Liver (tissue), 9 donors: ENCODE data around the gene NEURL1. TPM values are rescaled to one million over a fixed set of nuclear protein-coding genes. Genes with fewer than 3 reads are reported as not detected.

Experiments used
- DNase-seq: peaks from one replicate; pipeline ENCODE4 v3.0.0-alpha.2; 2017; ENCODE audit warnings: low spot score
- H3K27ac ChIP-seq, 2 donors: one replicate each; pipeline ENCODE4 v1.7.0; 2013; ENCODE audit warnings: inconsistent platforms in 2 of 2, low read length in 2 of 2, control low read depth in 1 of 2, low read depth in 1 of 2, mild to moderate bottlenecking in 1 of 2
- H3K27me3 ChIP-seq, 4 donors: one replicate each; pipeline versions ENCODE4 v1.6.1 to v1.7.0; 2013; ENCODE audit warnings: low read length in 3 of 4, inconsistent platforms in 1 of 4, mild to moderate bottlenecking in 1 of 4, moderate library complexity in 1 of 4; ENCODE audit not compliant: control insufficient read depth in 4 of 4, insufficient read depth in 4 of 4
- H3K36me3 ChIP-seq, 4 donors: one replicate each; pipeline versions ENCODE4 v1.6.1 to v1.7.0; 2013; ENCODE audit warnings: low read length in 3 of 4, mild to moderate bottlenecking in 3 of 4, low read depth in 1 of 4, moderate library complexity in 1 of 4; ENCODE audit not compliant: control insufficient read depth in 4 of 4, insufficient read depth in 3 of 4
- H3K4me1 ChIP-seq, 4 donors: one replicate each; pipeline versions ENCODE4 v1.6.1 to v1.7.0; 2013; ENCODE audit warnings: low read length in 3 of 4, mild to moderate bottlenecking in 3 of 4, moderate library complexity in 1 of 4; ENCODE audit not compliant: control insufficient read depth in 4 of 4, insufficient read depth in 4 of 4
- H3K4me3 ChIP-seq, 3 donors: one replicate each; pipeline versions ENCODE4 v1.6.1 to v1.7.0; 2013; ENCODE audit warnings: low read length in 3 of 3, control low read depth in 1 of 3, low read depth in 1 of 3, mild to moderate bottlenecking in 1 of 3
- H3K9ac ChIP-seq, 2 donors: one replicate each; pipeline ENCODE4 v1.7.0; 2013; ENCODE audit warnings: low read length in 2 of 2, mild to moderate bottlenecking in 2 of 2, moderate library complexity in 2 of 2, control low read depth in 1 of 2, low read depth in 1 of 2
- H3K9me3 ChIP-seq, 4 donors: one replicate each; pipeline versions ENCODE4 v1.6.1 to v1.7.0; 2013; ENCODE audit warnings: low read length in 3 of 4; ENCODE audit not compliant: control insufficient read depth in 4 of 4
- EGR1 ChIP-seq, 2 donors: IDR thresholded peaks; 2 replicates each; pipeline ENCODE4 v1.6.1; 2016 to 2018; ENCODE audit warnings: antibody characterized with exemption in 2 of 2, low read depth in 2 of 2
- FOXA2 ChIP-seq: IDR thresholded peaks from 2 replicates; pipeline ENCODE4 v1.6.1; 2016; ENCODE audit warnings: antibody characterized with exemption
- HNF4A ChIP-seq, 2 donors: conservative IDR thresholded peaks; 2 replicates each; pipeline ENCODE4 v1.6.1; 2016; ENCODE audit warnings: antibody characterized with exemption in 2 of 2, mild to moderate bottlenecking in 2 of 2
- HNF4G ChIP-seq: IDR thresholded peaks from 2 replicates; pipeline ENCODE4 v1.6.1; 2016; ENCODE audit warnings: antibody characterized with exemption
- NR2F2 ChIP-seq: IDR thresholded peaks from 2 replicates; pipeline ENCODE4 v1.6.1; 2016; ENCODE audit warnings: antibody characterized with exemption
- REST ChIP-seq: IDR thresholded peaks from 2 replicates; pipeline ENCODE4 v1.6.1; 2016; ENCODE audit warnings: antibody characterized with exemption, mild to moderate bottlenecking
- SP1 ChIP-seq: IDR thresholded peaks from 2 replicates; pipeline ENCODE4 v1.6.1; 2018; ENCODE audit warnings: antibody characterized with exemption, mild to moderate bottlenecking
- ZBTB33 ChIP-seq: IDR thresholded peaks from 2 replicates; pipeline ENCODE4 v1.6.1; 2016; ENCODE audit warnings: antibody characterized with exemption
- WGBS: extraction: QIAGEN DNeasy Blood & Tissue Kit; methylation state at CpG from one replicate; pipeline ENCODE4 v1.1.7; 2013; 5-methylcytosine and 5-hydroxymethylcytosine counted together
- polyA plus RNA-seq, 2 donors: library from polyadenylated mRNA; stranded (reverse) in 1 of 2; unstranded in 1 of 2; fragments of 200-250 nt in 1 of 2; fragments of >200 nt in 1 of 2; fragmentation: Nextera tagmentation in 1 of 2; extraction: Ambion mirVana in 1 of 2; gene quantifications; one replicate each; pipeline versions ENCODE4 v1.2.1 to v1.2.3, GENCODE V29; 2013 to 2015
- total RNA-seq, 2 donors: library from RNA; depleted of rRNA; stranded (reverse); fragments of >200 nt; gene quantifications; one replicate each; pipeline ENCODE4 v1.2.3, GENCODE V29; 2014
- TF ChIP-seq, protein P1 (sequence below): IDR thresholded peaks from 2 replicates; pipeline ENCODE4 v1.6.1; 2016; ENCODE audit warnings: antibody characterized with exemption
- TF ChIP-seq, protein P2 (sequence below): fragments of 150-350 bp; IDR thresholded peaks from 2 replicates; pipeline ENCODE4 v1.5.1; 2017; ENCODE audit warnings: improper control_type of control experiment, low read depth, low read length; ENCODE audit not compliant: missing input control
- donor health status: healthy.
- donor health status: healthy.
- donor health status: healthy.
- donor health status: healthy.
- donor health status: healthy.

The NEURL1 gene
- total and polyA plus RNA-seq, 4 donors = 0.11 to 3.9 (median 0.74) TPM

DNA sequence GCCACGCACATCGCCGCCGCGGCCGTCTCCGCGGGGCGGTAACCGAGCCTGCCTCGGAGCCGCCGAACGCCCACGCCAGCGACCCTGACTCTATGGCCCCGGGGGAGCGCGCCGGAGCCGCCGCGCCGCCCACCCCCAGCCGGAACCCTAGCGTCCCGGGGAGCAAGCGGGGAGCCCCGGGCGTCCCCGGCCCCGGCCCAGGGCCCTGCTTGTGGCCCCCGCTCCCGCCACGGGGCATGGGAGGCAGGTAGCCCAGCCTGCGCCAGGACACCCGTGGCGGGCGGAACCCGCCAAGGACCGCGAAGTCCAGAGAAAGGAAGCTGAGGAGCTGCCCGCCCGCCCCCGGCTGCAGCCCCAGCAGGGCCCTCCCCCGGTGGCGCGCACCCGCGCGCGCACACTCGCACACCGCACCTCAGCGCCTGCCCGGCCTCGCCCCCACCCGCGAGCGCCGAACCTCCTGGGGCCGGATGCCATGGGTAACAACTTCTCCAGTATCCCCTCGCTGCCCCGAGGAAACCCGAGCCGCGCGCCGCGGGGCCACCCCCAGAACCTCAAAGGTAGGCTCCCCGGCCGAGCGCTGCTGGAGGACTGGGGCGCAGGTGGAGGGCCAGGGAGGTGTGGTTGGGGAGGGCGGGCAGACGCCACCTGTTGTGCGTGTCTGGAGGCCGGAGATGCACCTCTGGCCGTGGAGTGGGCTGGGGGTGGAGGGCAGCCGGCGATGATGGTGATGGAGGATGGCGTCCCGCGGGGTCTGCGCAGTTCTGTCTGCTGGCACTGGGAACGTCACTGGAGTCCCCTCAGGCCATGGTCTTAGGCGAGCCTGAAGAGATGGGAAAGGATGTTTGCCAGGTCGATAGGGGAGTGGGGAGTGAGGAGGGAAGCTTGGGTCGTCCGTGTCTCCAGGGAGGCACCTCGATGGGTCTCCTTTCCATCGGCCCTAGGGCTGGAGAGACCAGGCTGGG is 692 bp downstream of the NEURL1 start:
- Histone ChIP-seq H3K4me1 (peaks cover 2 to 14% (median 9%) of the 10 kb centered on the region in 4 donors), H3K27ac (no peak overlapping the region), H3K9me3 (no peaks in the 10 kb centered on the region), H3K9ac (no peak overlapping the region), H3K4me3 (peak overlapping the region in 2 of 3 donors; percentile 20 to 62), H3K36me3 (no peaks in the 10 kb centered on the region), H3K27me3 (peaks cover 0 to 8% (median 5%) of the 10 kb centered on the region in 4 donors)
- no peak for DNase-seq
- TF ChIP-seq ZBTB33 (no peak), NR2F2 (no peak), HNF4G (no peak), EGR1 (IDR thresholded peaks at IDR 0.05; ENCODE audit: low read depth in 2 of 2) (no peak), REST (no peak)
- 3% methylated on average over 91 of the region's 92 CpGs for WGBS

GRCh38 chr10:103495321-103495720 is 1.8 kb downstream of the NEURL1 start:
- Histone ChIP-seq H3K27me3 (peaks cover 0 to 8% (median 5%) of the 10 kb centered on the region in 4 donors), H3K36me3 (no peaks in the 10 kb centered on the region), H3K4me3 (no peak overlapping the region), H3K9me3 (no peaks in the 10 kb centered on the region), H3K27ac (no peak overlapping the region), H3K4me1 (peaks cover 2 to 14% (median 9%) of the 10 kb centered on the region in 4 donors), H3K9ac (no peak overlapping the region)
- WGBS = 90% methylated on average over 3 of the region's 3 CpGs
- no peak for TF ChIP-seq SP1
- TF ChIP-seq HNF4G = no peak
- TF ChIP-seq, protein P1, sequence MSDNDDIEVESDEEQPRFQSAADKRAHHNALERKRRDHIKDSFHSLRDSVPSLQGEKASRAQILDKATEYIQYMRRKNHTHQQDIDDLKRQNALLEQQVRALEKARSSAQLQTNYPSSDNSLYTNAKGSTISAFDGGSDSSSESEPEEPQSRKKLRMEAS = no peak
- no peak for TF ChIP-seq HNF4A (conservative IDR thresholded peaks at IDR 0.05)
- TF ChIP-seq, protein P2, sequence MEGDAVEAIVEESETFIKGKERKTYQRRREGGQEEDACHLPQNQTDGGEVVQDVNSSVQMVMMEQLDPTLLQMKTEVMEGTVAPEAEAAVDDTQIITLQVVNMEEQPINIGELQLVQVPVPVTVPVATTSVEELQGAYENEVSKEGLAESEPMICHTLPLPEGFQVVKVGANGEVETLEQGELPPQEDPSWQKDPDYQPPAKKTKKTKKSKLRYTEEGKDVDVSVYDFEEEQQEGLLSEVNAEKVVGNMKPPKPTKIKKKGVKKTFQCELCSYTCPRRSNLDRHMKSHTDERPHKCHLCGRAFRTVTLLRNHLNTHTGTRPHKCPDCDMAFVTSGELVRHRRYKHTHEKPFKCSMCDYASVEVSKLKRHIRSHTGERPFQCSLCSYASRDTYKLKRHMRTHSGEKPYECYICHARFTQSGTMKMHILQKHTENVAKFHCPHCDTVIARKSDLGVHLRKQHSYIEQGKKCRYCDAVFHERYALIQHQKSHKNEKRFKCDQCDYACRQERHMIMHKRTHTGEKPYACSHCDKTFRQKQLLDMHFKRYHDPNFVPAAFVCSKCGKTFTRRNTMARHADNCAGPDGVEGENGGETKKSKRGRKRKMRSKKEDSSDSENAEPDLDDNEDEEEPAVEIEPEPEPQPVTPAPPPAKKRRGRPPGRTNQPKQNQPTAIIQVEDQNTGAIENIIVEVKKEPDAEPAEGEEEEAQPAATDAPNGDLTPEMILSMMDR = no peak
- no peak for TF ChIP-seq FOXA2
- no peak for TF ChIP-seq NR2F2
- DNase-seq = no peak
